Activated CD4-positive, CD25-positive, alpha-beta regulatory T cell treated with anti-CD3 and anti-CD28 coated beads, Interleukin-2, amount 50 U/mL, for 72 hours (primary cell): ENCODE measurements around the gene MAP4.
"Not testable (repeated sequence)": the region's sequence is repeated elsewhere in the genome, so short reads cannot be mapped to it uniquely, and the experiment has no call there.

ENCODE experiments used
- DNase-seq: peaks from one replicate; pipeline ENCODE4 v3.0.0; 2021

The MAP4 gene

DNA sequence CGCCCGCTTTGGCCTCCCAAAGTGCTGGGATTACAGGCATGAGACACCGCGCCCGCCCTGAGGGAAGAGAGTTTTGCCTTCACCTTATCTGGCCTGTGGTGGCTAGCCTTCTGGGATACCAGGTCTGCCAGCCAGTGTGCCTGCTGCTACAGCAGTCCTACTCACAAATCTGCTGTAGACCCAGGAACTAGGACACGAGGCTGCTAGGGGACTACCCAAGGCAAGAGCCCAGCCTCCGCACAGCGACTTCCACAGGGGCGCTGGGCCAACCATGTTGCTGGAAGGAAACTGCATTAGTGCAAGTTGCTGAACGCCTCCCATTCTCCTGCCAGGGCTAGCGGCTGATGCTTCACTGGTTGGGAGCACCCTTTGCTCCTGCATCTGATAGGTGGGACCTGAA is 159.5 kb downstream of the MAP4 start:
- no peak for DNase-seq

- DNase-seq: no peak
These were observed 160.5 kb downstream of the MAP4 start for GRCh38 chr3:47855461-47856383.

GRCh38 chr3:47854720-47855455 is 161.3 kb downstream of the MAP4 start:
- DNase-seq: no peak

- no peak for DNase-seq
These were observed 161.9 kb downstream of the MAP4 start for GRCh38 chr3:47854267-47854666.

DNA sequence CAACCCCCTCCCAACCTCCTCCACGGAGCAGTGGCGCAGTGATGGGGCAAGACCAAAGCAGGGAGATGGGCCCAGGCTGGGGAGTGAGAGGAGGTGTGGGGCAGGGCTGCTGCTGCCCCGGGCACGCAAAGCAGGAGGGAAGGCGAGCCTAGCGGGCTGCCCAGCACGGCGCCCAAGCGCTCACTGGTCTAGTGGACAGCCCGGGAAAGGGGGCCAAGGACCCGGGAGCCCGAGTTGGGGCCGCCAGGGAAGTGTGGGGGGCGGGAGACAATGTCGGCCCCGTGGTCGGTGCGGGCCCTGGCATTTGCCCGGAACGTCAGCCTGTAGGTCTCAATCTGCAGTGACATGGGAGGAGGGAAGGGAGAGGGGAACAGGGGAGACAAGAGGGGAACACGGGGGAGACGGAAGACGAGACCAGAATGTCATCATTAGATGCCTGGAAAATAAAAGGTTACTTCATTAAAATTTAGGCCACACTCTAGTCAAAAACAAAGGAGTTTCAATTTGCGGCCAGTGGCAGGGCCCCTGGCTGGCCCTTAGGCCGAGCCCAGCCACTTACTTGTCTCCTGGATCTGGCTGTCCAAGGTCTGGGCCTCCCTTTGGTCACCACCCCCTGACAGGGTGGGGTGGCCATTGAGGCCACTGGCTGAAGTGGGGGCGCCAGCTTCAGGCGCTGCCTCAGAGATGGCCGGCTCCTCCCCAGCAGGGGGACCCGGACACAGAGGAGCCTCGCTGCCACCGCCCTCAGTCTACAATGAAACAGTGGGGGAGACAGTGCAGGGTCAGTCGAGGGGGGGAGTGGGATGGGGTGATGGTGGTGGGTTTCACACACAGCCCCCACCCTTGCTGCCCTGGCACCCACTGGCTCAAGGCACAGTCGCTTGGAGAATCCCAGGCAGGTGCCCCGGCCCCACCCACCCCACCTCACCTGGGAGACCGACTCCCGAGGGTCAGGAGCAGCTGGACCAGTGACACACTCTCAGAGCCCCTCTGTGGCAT is 163.3 kb downstream of the MAP4 start:
- DNase-seq: no peak

DNA sequence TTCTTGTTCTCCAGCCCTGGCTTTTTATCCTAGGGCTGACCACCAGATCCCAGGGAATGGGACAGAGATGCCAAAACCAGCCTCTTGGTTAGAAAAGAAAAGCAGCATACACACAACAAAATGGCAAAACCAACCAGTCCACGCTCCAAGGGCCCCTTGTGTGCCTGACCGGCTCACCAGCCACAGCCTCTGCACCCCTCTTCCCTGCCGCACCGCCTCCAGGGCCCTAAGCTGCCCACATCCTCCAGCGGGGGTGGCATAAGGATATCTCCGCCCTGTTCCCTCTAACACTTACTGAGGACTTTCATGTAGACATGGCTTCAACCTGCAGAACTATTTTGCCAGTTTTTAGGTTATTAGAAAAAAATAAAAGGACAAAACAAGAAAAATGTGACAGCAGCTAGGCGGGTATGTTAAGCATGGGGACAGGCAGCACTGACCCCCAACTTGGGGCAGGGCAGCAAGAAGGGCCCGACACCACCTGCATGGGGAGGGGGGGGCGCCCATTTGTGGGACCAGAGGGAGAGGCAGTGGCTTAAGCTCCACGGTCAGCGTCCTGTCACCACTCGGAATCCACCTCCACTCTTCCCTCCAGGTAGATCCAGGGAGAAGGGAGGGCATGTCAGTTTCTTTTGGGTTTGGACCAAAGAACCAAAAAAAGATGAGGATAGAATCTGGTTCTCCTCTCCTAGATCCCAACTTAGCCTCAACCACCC is 164.2 kb downstream of the MAP4 start:
- DNase-seq: no peak

- no peak for DNase-seq
These were observed 165.4 kb downstream of the MAP4 start for GRCh38 chr3:47850564-47851410.

- DNase-seq: no peak
These were observed 166.3 kb downstream of the MAP4 start for GRCh38 chr3:47849699-47850563.

DNA sequence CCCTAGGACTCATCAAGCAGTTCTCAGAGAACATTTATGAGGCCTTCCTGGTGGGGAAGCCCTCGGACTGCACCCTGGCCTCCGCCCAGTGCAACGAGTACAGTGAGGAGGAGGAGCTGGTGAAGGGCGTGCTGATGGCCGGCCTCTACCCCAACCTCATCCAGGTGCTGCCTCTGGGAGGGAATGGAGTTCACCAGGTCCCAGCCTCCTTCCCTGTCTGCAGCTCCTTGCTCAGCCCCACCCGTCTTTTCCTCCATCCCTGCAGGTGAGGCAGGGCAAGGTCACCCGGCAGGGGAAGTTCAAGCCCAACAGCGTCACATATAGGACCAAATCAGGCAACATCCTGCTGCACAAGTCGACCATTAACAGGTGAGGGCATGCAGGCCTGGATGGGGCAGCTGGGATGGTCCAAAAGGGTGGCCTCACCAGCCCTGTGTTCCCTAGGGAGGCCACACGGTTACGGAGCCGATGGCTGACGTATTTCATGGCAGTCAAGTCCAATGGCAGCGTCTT is 167.0 kb downstream of the MAP4 start:
- no peak for DNase-seq

DNA sequence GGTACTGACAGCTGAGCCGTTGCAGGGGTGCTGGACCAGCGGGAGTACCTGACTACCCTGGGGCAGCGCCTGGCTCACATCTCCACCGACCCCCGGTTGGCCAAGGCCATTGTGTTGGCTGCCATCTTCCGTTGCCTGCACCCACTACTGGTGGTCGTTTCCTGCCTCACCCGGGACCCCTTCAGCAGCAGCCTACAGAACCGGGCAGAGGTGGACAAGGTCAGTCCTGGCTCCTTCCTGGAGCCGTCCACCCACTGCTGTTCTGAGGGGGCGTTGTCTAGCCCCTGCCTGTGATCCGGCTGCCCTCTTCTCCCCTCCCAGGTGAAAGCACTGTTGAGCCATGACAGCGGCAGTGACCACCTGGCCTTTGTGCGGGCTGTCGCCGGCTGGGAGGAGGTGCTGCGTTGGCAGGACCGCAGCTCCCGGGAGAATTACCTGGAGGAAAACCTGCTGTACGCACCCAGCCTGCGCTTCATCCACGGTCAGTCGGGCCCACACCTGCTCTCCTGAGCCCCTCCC is 167.6 kb downstream of the MAP4 start:
- no peak for DNase-seq

DNA sequence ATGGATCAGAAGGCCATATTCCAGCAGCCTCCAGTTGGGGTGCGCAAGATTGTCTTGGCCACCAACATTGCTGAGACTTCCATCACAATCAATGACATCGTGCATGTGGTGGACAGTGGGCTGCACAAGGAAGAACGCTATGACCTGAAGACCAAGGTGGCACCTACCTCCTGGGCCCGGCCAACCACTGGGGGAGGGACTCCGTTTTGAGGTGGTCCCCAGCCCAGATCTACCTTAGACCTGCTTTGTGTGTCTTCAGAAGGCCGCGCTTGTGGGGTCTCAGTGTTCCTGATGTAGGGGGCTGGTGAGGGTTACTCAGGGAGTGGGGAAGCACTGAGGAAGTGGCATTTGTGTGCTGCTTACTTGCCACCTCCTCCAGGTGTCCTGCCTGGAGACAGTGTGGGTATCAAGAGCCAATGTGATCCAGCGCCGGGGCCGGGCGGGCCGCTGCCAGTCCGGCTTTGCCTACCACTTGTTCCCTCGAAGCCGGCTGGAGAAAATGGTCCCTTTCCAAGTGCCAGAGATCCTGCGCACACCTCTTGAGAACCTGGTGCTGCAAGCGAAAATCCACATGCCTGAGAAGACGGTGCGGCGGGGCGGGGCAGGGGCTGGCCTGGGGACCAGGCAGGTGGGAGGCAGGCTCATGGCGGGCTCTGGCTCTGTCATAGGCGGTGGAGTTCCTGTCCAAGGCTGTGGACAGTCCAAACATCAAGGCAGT is 168.3 kb downstream of the MAP4 start:
- DNase-seq: no peak

DNA sequence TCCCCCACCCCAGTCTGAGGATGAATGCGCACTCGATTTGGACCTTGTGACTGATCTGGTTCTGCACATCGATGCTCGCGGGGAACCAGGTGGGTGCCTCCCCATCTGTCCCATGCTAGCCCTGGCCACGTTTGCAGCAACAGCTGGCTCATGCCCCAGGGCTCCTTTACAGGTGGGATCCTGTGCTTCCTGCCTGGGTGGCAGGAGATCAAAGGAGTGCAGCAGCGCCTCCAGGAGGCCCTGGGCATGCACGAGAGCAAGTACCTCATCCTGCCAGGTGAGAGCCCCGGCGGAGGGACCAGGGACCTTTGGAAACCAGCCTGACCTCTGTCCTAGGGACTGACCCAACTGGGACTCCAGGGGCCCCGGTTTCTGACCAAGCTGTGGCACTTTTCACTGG is 169.0 kb downstream of the MAP4 start:
- no peak for DNase-seq

- no peak for DNase-seq
These were observed 169.4 kb downstream of the MAP4 start for GRCh38 chr3:47846880-47847248.

GRCh38 chr3:47846186-47846879 is 169.9 kb downstream of the MAP4 start:
- DNase-seq: no peak

DNA sequence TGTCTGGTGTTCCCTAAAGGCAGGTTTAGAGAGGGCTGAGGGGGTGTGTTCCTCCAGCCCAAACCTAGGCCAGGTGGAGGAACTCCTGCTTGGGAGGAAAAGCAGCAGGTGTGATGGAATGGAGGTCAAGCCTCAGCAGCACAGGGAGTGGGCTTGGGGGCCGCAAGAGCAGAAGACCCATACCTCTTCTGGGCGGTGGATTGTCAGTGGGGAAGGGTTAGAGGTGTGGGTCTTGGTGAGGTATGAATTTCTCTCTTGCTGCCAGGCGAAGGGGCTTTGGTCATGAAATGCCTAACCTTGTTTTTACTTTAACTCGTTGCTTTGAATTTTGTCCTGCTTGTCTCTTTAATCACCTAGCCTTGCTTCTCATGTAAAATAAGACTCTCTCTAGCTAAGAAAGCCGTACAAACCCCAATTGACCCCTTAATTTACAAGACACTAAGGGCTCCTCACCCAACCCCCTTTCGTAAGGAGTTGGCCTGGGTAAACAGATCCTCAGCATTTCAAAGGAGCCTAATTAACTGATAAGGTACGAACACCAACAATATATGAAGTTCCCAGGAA is 174.3 kb downstream of the MAP4 start:
- no peak for DNase-seq

DNA sequence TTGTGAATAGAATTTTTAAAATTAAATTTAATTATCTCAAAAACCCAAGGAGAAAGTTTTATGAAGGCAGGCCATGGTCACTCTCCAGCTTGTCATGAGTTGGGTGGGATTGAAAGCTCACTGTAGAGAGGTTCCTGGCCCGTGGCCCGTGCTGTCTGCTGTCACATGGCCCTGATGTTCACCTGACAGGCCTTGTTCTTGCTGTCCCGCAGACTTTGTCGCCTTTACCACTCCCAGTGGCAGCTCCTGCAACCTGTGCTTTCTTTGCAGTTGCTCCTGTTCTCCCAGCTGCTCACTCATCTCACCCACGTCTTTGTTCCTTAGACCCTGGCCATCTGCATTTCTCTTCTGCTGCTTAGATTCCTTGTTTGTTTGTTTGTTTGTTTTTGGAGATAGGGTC is 177.7 kb downstream of the MAP4 start:
- DNase-seq: no peak

GRCh38 chr3:47836986-47837385 is 179.2 kb downstream of the MAP4 start:
- DNase-seq: no peak

GRCh38 chr3:47829482-47829881 is 186.7 kb downstream of the MAP4 start:
- DNase-seq: not testable (repeated sequence)
